Small intestine (tissue), 16 donors: ENCODE measurements around the gene ATXN7L3B. TPM values are rescaled to one million over a fixed set of nuclear protein-coding genes. Genes with fewer than 3 reads are reported as not detected.
A peak's percentile ranks its signal among the peaks of the same experiment; 100 is the strongest.
"Not testable (repeated sequence)": the region's sequence is repeated elsewhere in the genome, so short reads cannot be mapped to it uniquely, and the experiment has no call there.

Experiments used
- DNase-seq, 2 donors: peaks; one replicate each; pipeline versions ENCODE4 v3.0.0 to v3.0.0-alpha.2; 2013
- FAIRE-seq: peaks from 2 replicates; lab custom pipeline; 2012; peaks lifted over from hg19 to GRCh38; lab: Jason Lieb, UNC
- H3K27ac ChIP-seq, 3 donors: one replicate each; pipeline ENCODE4 v1.5.1; 2013; ENCODE audit warnings: low read length in 2 of 3, mild to moderate bottlenecking in 2 of 3, control low read depth in 1 of 3, inconsistent platforms in 1 of 3, low read depth in 1 of 3, moderate library complexity in 1 of 3
- H3K27me3 ChIP-seq, 3 donors: one replicate each; pipeline ENCODE4 v1.6.1; 2013; ENCODE audit warnings: low read length in 3 of 3, inconsistent platforms in 1 of 3; ENCODE audit not compliant: control insufficient read depth in 3 of 3, insufficient read depth in 3 of 3
- H3K36me3 ChIP-seq, 3 donors: one replicate each; pipeline ENCODE4 v1.6.1; 2013; ENCODE audit warnings: low read length in 3 of 3, inconsistent platforms in 1 of 3, low read depth in 1 of 3, mild to moderate bottlenecking in 1 of 3, moderate library complexity in 1 of 3; ENCODE audit not compliant: control insufficient read depth in 3 of 3, insufficient read depth in 2 of 3
- H3K4me1 ChIP-seq, 3 donors: one replicate each; pipeline ENCODE4 v1.6.1; 2013; ENCODE audit warnings: low read length in 2 of 3, inconsistent platforms in 1 of 3, low read depth in 1 of 3, mild to moderate bottlenecking in 1 of 3, moderate library complexity in 1 of 3; ENCODE audit not compliant: control insufficient read depth in 3 of 3, insufficient read depth in 2 of 3
- H3K4me3 ChIP-seq, 3 donors: one replicate each; pipeline ENCODE4 v1.5.1; 2013; ENCODE audit warnings: low read length in 3 of 3, control low read depth in 1 of 3, inconsistent platforms in 1 of 3, low read depth in 1 of 3, mild to moderate bottlenecking in 1 of 3, moderate library complexity in 1 of 3
- H3K9me3 ChIP-seq, 2 donors: one replicate each; pipeline ENCODE4 v1.6.1; 2013; ENCODE audit warnings: low read depth in 1 of 2, low read length in 1 of 2; ENCODE audit not compliant: control insufficient read depth in 2 of 2, insufficient read depth in 1 of 2
- WGBS, 3 donors: extraction: QIAGEN DNeasy Blood & Tissue Kit; methylation state at CpG; one replicate each; pipeline ENCODE4 v1.1.7; 2013; 5-methylcytosine and 5-hydroxymethylcytosine counted together
- long read RNA-seq, 10 donors: transcript quantifications; one replicate each; lab custom pipeline, GENCODE V29; 2026
- polyA plus RNA-seq, 4 donors: library from polyadenylated mRNA; stranded (reverse) in 3 of 4; unstranded in 1 of 4; fragments of 200-250 nt in 3 of 4; fragments of 120-200 nt in 1 of 4; gene quantifications; one replicate each; pipeline versions ENCODE4 v1.2.1 to v1.2.3, GENCODE V29; 2013
- donor health status: healthy with polysubstance abuse.
- donor health status: control.
- donor health status: control.
- donor health status: Bipolar disorder and iron deficiency.
- donor health status: healthy.

The ATXN7L3B gene
- polyA plus RNA-seq = 10 to 100 TPM; 11.6 to 39.8 (median 17.8) TPM
- long read RNA-seq, donor 1, full-length matches to known transcripts = 201 of 201 reads
- long read RNA-seq, donor 1, partial matches to known transcripts = 0 of 201 reads
- long read RNA-seq, donor 1, other reads (novel, unspliced or antisense) = 0 of 201 reads
- long read RNA-seq, donor 2, full-length matches to known transcripts = 46 of 46 reads
- long read RNA-seq, donor 2, partial matches to known transcripts = 0 of 46 reads
- long read RNA-seq, donor 2, other reads (novel, unspliced or antisense) = 0 of 46 reads
- long read RNA-seq, donor 3, full-length matches to known transcripts = 161 of 161 reads
- long read RNA-seq, donor 3, partial matches to known transcripts = 0 of 161 reads
- long read RNA-seq, donor 3, other reads (novel, unspliced or antisense) = 0 of 161 reads
- long read RNA-seq, donor 4, full-length matches to known transcripts = 7 of 7 reads
- long read RNA-seq, donor 4, partial matches to known transcripts = 0 of 7 reads
- long read RNA-seq, donor 4, other reads (novel, unspliced or antisense) = 0 of 7 reads
- long read RNA-seq, donor 5, full-length matches to known transcripts = 52 of 52 reads
- long read RNA-seq, donor 5, partial matches to known transcripts = 0 of 52 reads
- long read RNA-seq, donor 5, other reads (novel, unspliced or antisense) = 0 of 52 reads
- long read RNA-seq, donor 6, full-length matches to known transcripts = 90 of 90 reads
- long read RNA-seq, donor 6, partial matches to known transcripts = 0 of 90 reads
- long read RNA-seq, donor 6, other reads (novel, unspliced or antisense) = 0 of 90 reads
- long read RNA-seq, donor 7 = 0 reads
- long read RNA-seq, donor 8, full-length matches to known transcripts = 13 of 13 reads
- long read RNA-seq, donor 8, partial matches to known transcripts = 0 of 13 reads
- long read RNA-seq, donor 8, other reads (novel, unspliced or antisense) = 0 of 13 reads
- long read RNA-seq, donor 9, full-length matches to known transcripts = 30 of 30 reads
- long read RNA-seq, donor 9, partial matches to known transcripts = 0 of 30 reads
- long read RNA-seq, donor 9, other reads (novel, unspliced or antisense) = 0 of 30 reads
- long read RNA-seq, donor 10, full-length matches to known transcripts = 125 of 125 reads
- long read RNA-seq, donor 10, partial matches to known transcripts = 0 of 125 reads
- long read RNA-seq, donor 10, other reads (novel, unspliced or antisense) = 0 of 125 reads

GRCh38 chr12:74537707-74538385, at the start of gene ATXN7L3B:
Gene ATXN7L3B, plus strand, starts transcription at chr12:74537835. Its CDS starts 278 bp downstream, at chr12:74538113.
- H3K4me1 ChIP-seq = peaks cover 5 to 23% (median 8%) of the 10 kb centered on the region in 3 donors
- no peak for FAIRE-seq
- no peaks in the 10 kb centered on the region for H3K27me3 ChIP-seq

GRCh38 chr12:74488134-74488533, 49.5 kb upstream of the ATXN7L3B start:
- no peak overlapping the region for H3K27ac ChIP-seq
- peaks cover 0 to 1% (median 0%) of the 10 kb centered on the region in 3 donors for H3K4me1 ChIP-seq
- no peaks in the 10 kb centered on the region for H3K9me3 ChIP-seq
- no peak for FAIRE-seq
- H3K4me3 ChIP-seq = no peak overlapping the region
- DNase-seq = no peak
- 65 to 95% (median 86%) methylated on average over 1 of the region's 1 CpG for WGBS, 3 donors
- no peaks in the 10 kb centered on the region for H3K36me3 ChIP-seq
- H3K27me3 ChIP-seq = no peaks in the 10 kb centered on the region

More at GRCh38 chr12:74537707-74538385, at the start of gene ATXN7L3B:
- 0% methylated on average over 49 of the region's 49 CpGs for WGBS, 3 donors
- Histone ChIP-seq H3K27ac (peak within 1 kb of the TSS; percentile 86 to 99 (median 88)), H3K4me3 (peak within 1 kb of the TSS; percentile 65 to 98 (median 67)), H3K9me3 (no peaks in the 10 kb centered on the region), H3K36me3 (peaks cover 0 to 5% (median 4%) of the 10 kb centered on the region in 3 donors)
- DNase-seq = peak; percentile 95 to 98

- H3K9me3 ChIP-seq = no peaks in the 10 kb centered on the region
- DNase-seq = peak in 1 of 2 donors; percentile 37
- no peaks in the 10 kb centered on the region for H3K36me3 ChIP-seq
- H3K4me3 ChIP-seq = no peak overlapping the region
- no peak overlapping the region for H3K27ac ChIP-seq
- FAIRE-seq = no peak
- H3K27me3 ChIP-seq = no peaks in the 10 kb centered on the region
- WGBS, 3 donors = 12 to 38% (median 21%) methylated on average over 2 of the region's 2 CpGs
- H3K4me1 ChIP-seq = peaks cover 0 to 1% (median 0%) of the 10 kb centered on the region in 3 donors
Measured at GRCh38 chr12:74489543-74489942, 48.1 kb upstream of the ATXN7L3B start.

- no peaks in the 10 kb centered on the region for H3K27me3 ChIP-seq
- no peak for FAIRE-seq
Measured at GRCh38 chr12:74490390-74491064, 47.1 kb upstream of the ATXN7L3B start.

GRCh38 chr12:74491374-74491773, 46.3 kb upstream of the ATXN7L3B start:
- Histone ChIP-seq H3K36me3 (no peaks in the 10 kb centered on the region), H3K9me3 (no peaks in the 10 kb centered on the region), H3K4me3 (no peak overlapping the region), H3K27me3 (no peaks in the 10 kb centered on the region), H3K27ac (no peak overlapping the region), H3K4me1 (peaks cover 0 to 1% (median 0%) of the 10 kb centered on the region in 3 donors)
- WGBS, 3 donors = 29 to 51% (median 43%) methylated on average over 1 of the region's 1 CpG
- no peak for DNase-seq
- no peak for FAIRE-seq

More at GRCh38 chr12:74490390-74491064, 47.1 kb upstream of the ATXN7L3B start:
- Histone ChIP-seq H3K9me3 (no peaks in the 10 kb centered on the region), H3K4me3 (peak overlapping the region in 1 of 3 donors; percentile 30), H3K4me1 (peaks cover 0 to 1% (median 0%) of the 10 kb centered on the region in 3 donors), H3K27ac (peak overlapping the region in 1 of 3 donors; percentile 76), H3K36me3 (no peaks in the 10 kb centered on the region)
- peak in 1 of 2 donors; percentile 70 for DNase-seq
- 3 to 17% (median 12%) methylated on average over 3 of the region's 3 CpGs for WGBS, 3 donors

GRCh38 chr12:74499192-74499591, 38.4 kb upstream of the ATXN7L3B start:
- Histone ChIP-seq H3K27ac (no peak overlapping the region), H3K4me1 (no peaks in the 10 kb centered on the region), H3K4me3 (no peak overlapping the region), H3K27me3 (no peaks in the 10 kb centered on the region), H3K9me3 (no peaks in the 10 kb centered on the region), H3K36me3 (no peaks in the 10 kb centered on the region)
- no peak for FAIRE-seq
- WGBS, 3 donors = 67 to 83% (median 78%) methylated on average over 1 of the region's 1 CpG
- DNase-seq = no peak

- not testable (repeated sequence) for H3K27me3 ChIP-seq, H3K4me1 ChIP-seq, H3K9me3 ChIP-seq, H3K27ac ChIP-seq, DNase-seq, H3K4me3 ChIP-seq, FAIRE-seq, H3K36me3 ChIP-seq
- 89 to 95% (median 92%) methylated on average over 22 to 29 of the region's 31 CpGs for WGBS, 3 donors
Measured at GRCh38 chr12:74508873-74509657, 28.6 kb upstream of the ATXN7L3B start.
